ENCODE measurements around the gene MLLT10.
"Not testable (repeated sequence)": the region's sequence is repeated elsewhere in the genome, so short reads cannot be mapped to it uniquely, and the experiment has no call there.

Gene MLLT10

GRCh38 chr10:21579291-21579690 lies 45.3 kb downstream of the MLLT10 start:
- no peak for FAIRE-seq
- TF ChIP-seq CTCF (IDR thresholded peaks at IDR 0.05; ENCODE audit: insufficient read depth, missing control alignments), result no peak
- no peak for DNase-seq (ENCODE audit: insufficient read length, low spot score)

GRCh38 chr10:21581421-21581834 lies 47.4 kb downstream of the MLLT10 start:
- DNase-seq (ENCODE audit: insufficient read length, low spot score); FAIRE-seq: not testable (repeated sequence)

GRCh38 chr10:21584834-21585530 lies 51.0 kb downstream of the MLLT10 start:
- TF ChIP-seq CTCF (IDR thresholded peaks at IDR 0.05; ENCODE audit: insufficient read depth, missing control alignments), result no peak
- no peak for DNase-seq (ENCODE audit: insufficient read length, low spot score)
- no peak for FAIRE-seq

- DNase-seq (ENCODE audit: insufficient read length, low spot score), result no peak
- TF ChIP-seq CTCF (IDR thresholded peaks at IDR 0.05; ENCODE audit: insufficient read depth, missing control alignments), result no peak
- FAIRE-seq, result no peak
These were observed 53.4 kb downstream of the MLLT10 start for GRCh38 chr10:21587391-21587790.

GRCh38 chr10:21588159-21588558 lies 54.1 kb downstream of the MLLT10 start:
- DNase-seq (ENCODE audit: insufficient read length, low spot score); FAIRE-seq: not testable (repeated sequence)

GRCh38 chr10:21593986-21594385 lies 60.0 kb downstream of the MLLT10 start:
- no peak for TF ChIP-seq CTCF (IDR thresholded peaks at IDR 0.05; ENCODE audit: insufficient read depth, missing control alignments)
- DNase-seq (ENCODE audit: insufficient read length, low spot score), result no peak
- no peak for FAIRE-seq

GRCh38 chr10:21599582-21599981 lies 65.5 kb downstream of the MLLT10 start:
- no peak for FAIRE-seq
- no peak for TF ChIP-seq CTCF (IDR thresholded peaks at IDR 0.05; ENCODE audit: insufficient read depth, missing control alignments)
- no peak for DNase-seq (ENCODE audit: insufficient read length, low spot score)

- FAIRE-seq, result no peak
- no peak for TF ChIP-seq CTCF (IDR thresholded peaks at IDR 0.05; ENCODE audit: insufficient read depth, missing control alignments)
- DNase-seq (ENCODE audit: insufficient read length, low spot score), result no peak
These were observed 66.9 kb downstream of the MLLT10 start for GRCh38 chr10:21600804-21601433.

All from D721Med (cell line).